GM18858 (cell line): ENCODE results near the gene GRM1.
"Not testable (repeated sequence)": the region's sequence is repeated elsewhere in the genome, so short reads cannot be mapped to it uniquely, and the experiment has no call there.

Experiments used
- ATAC-seq: cut with Tn5 transposase; IDR thresholded peaks from one replicate; pipeline ENCODE4 v1.9.1; 2021; ENCODE audit not compliant: unreplicated experiment

The GRM1 gene

GRCh38 chr6:146190581-146190980, 161.7 kb downstream of the GRM1 start:
- no peak for ATAC-seq

- no peak for ATAC-seq
These were observed 162.3 kb downstream of the GRM1 start for GRCh38 chr6:146191166-146191565.

- ATAC-seq: no peak
These were observed 162.8 kb downstream of the GRM1 start for GRCh38 chr6:146191612-146192011.

- no peak for ATAC-seq
These were observed 165.6 kb downstream of the GRM1 start for GRCh38 chr6:146194434-146194833.

GRCh38 chr6:146200176-146200575, 171.3 kb downstream of the GRM1 start:
- ATAC-seq: no peak

- no peak for ATAC-seq
These were observed 173.7 kb downstream of the GRM1 start for GRCh38 chr6:146202570-146202969.

GRCh38 chr6:146209942-146210341, 181.1 kb downstream of the GRM1 start:
- ATAC-seq: no peak

GRCh38 chr6:146210406-146211083, 181.7 kb downstream of the GRM1 start:
- no peak for ATAC-seq

- ATAC-seq: no peak
These were observed 182.8 kb downstream of the GRM1 start for GRCh38 chr6:146211646-146212045.

GRCh38 chr6:146212781-146213180, 183.9 kb downstream of the GRM1 start:
- no peak for ATAC-seq

- ATAC-seq: no peak
These were observed 190.2 kb downstream of the GRM1 start for GRCh38 chr6:146219101-146219500.

GRCh38 chr6:146224449-146224848, 195.6 kb downstream of the GRM1 start:
- ATAC-seq: no peak

- no peak for ATAC-seq
These were observed 196.1 kb downstream of the GRM1 start for GRCh38 chr6:146224988-146225387.

- no peak for ATAC-seq
These were observed 211.5 kb downstream of the GRM1 start for GRCh38 chr6:146240322-146240721.

- ATAC-seq: no peak
These were observed 211.9 kb downstream of the GRM1 start for GRCh38 chr6:146240807-146241206.

GRCh38 chr6:146243646-146244045, 214.8 kb downstream of the GRM1 start:
- not testable (repeated sequence) for ATAC-seq

GRCh38 chr6:146244630-146245143, 215.8 kb downstream of the GRM1 start:
- no peak for ATAC-seq

GRCh38 chr6:146246028-146246427, 217.2 kb downstream of the GRM1 start:
- no peak for ATAC-seq

- ATAC-seq: no peak
These were observed 224.8 kb downstream of the GRM1 start for GRCh38 chr6:146253691-146254090.

- ATAC-seq: no peak
These were observed 229.3 kb downstream of the GRM1 start for GRCh38 chr6:146258206-146258605.

GRCh38 chr6:146260886-146261285, 232.0 kb downstream of the GRM1 start:
- ATAC-seq: no peak

- ATAC-seq: no peak
These were observed 236.2 kb downstream of the GRM1 start for GRCh38 chr6:146265056-146265455.

GRCh38 chr6:146267447-146267846, 238.6 kb downstream of the GRM1 start:
- no peak for ATAC-seq
